Neuronal stem cell (in vitro differentiated cells): ENCODE measurements around the gene EFNA3. TPM values are rescaled to one million over a fixed set of nuclear protein-coding genes. Genes with fewer than 3 reads are reported as not detected.
A peak's percentile ranks its signal among the peaks of the same experiment; 100 is the strongest.

ENCODE experiments used
- DNase-seq: peaks from one replicate; pipeline ENCODE4 v3.0.0-alpha.2; 2013; ENCODE audit warnings: low spot score
- H2AFZ ChIP-seq: one replicate; pipeline ENCODE4 v1.6.1; 2013; ENCODE audit warnings: mild to moderate bottlenecking, low read length, inconsistent platforms
- H2AK5ac ChIP-seq: 2 replicates; pipeline ENCODE4 v1.6.1; 2013; ENCODE audit warnings: low read depth, mild to moderate bottlenecking, inconsistent platforms, low read length, moderate library complexity, mixed read lengths
- H2BK120ac ChIP-seq: 2 replicates; pipeline ENCODE4 v1.6.1; 2013; ENCODE audit warnings: low read depth, mild to moderate bottlenecking, inconsistent platforms, low read length, moderate library complexity, mixed read lengths
- H2BK12ac ChIP-seq: one replicate; pipeline ENCODE4 v1.6.1; 2013; ENCODE audit warnings: low read length, inconsistent platforms
- H2BK15ac ChIP-seq: 2 replicates; pipeline ENCODE4 v1.6.1; 2013; ENCODE audit warnings: mild to moderate bottlenecking, low read length, inconsistent platforms, mixed read lengths
- H2BK5ac ChIP-seq: one replicate; pipeline ENCODE4 v1.6.1; 2013; ENCODE audit warnings: inconsistent platforms, mild to moderate bottlenecking, low read length, moderate library complexity
- H3K14ac ChIP-seq: one replicate; pipeline ENCODE4 v1.6.1; 2013; ENCODE audit warnings: low read length, inconsistent platforms
- H3K18ac ChIP-seq: 2 replicates; pipeline ENCODE4 v1.6.1; 2013; ENCODE audit warnings: low read length, inconsistent platforms
- H3K23ac ChIP-seq: 2 replicates; pipeline ENCODE4 v1.6.1; 2013; ENCODE audit warnings: low read depth, mild to moderate bottlenecking, mixed read lengths, low read length, inconsistent platforms; ENCODE audit not compliant: poor library complexity
- H3K27ac ChIP-seq: replicated peaks from 3 replicates; pipeline ENCODE4 v1.5.1; 2013; ENCODE audit warnings: low read length, inconsistent platforms
- H3K27me3 ChIP-seq, 3 experiments: 2 replicates each; pipeline ENCODE4 v1.6.1; 2013; ENCODE audit warnings: low read length in 3 of 3, mild to moderate bottlenecking in 2 of 3, inconsistent platforms in 1 of 3, low read depth in 1 of 3, mixed read lengths in 1 of 3, moderate library complexity in 1 of 3; ENCODE audit not compliant: control insufficient read depth in 3 of 3, insufficient read depth in 3 of 3
- H3K36me3 ChIP-seq, 2 donors: replicated peaks in 1 of 2; 2 replicates each; pipeline ENCODE4 v1.6.1; 2013; ENCODE audit warnings: low read length in 2 of 2; ENCODE audit not compliant: control insufficient read depth in 2 of 2, insufficient read depth in 2 of 2
- H3K4ac ChIP-seq: 2 replicates; pipeline ENCODE4 v1.6.1; 2013; ENCODE audit warnings: inconsistent platforms, mild to moderate bottlenecking, low read length, moderate library complexity
- H3K4me1 ChIP-seq, 2 donors: 1 replicate in 1 of 2; 2 replicates in 1 of 2; pipeline ENCODE4 v1.6.1; 2013; ENCODE audit warnings: low read length in 2 of 2, low read depth in 1 of 2; ENCODE audit not compliant: control insufficient read depth in 2 of 2, insufficient read depth in 1 of 2
- H3K4me2 ChIP-seq: one replicate; pipeline ENCODE4 v1.6.1; 2013; ENCODE audit warnings: mild to moderate bottlenecking, low read length, inconsistent platforms; ENCODE audit not compliant: insufficient read depth, poor library complexity, severe bottlenecking
- H3K4me3 ChIP-seq, 2 donors: 2 replicates each; pipeline ENCODE4 v1.5.1; 2013; ENCODE audit warnings: low read length in 2 of 2, mild to moderate bottlenecking in 2 of 2, inconsistent platforms in 1 of 2, moderate library complexity in 1 of 2
- H3K79me1 ChIP-seq: one replicate; pipeline ENCODE4 v1.6.1; 2013; ENCODE audit warnings: low read depth, mild to moderate bottlenecking, inconsistent platforms, low read length, moderate library complexity
- H3K9ac ChIP-seq: one replicate; pipeline ENCODE4 v1.6.1; 2013; ENCODE audit warnings: mild to moderate bottlenecking, low read depth, low read length, inconsistent platforms; ENCODE audit not compliant: poor library complexity
- H3K9me3 ChIP-seq, 2 donors: replicated peaks in 1 of 2; 2 replicates each; pipeline versions ENCODE3 to v1.6.1; 2013; ENCODE audit warnings: low read length in 2 of 2, mild to moderate bottlenecking in 2 of 2, inconsistent platforms in 1 of 2, low read depth in 1 of 2, mixed read lengths in 1 of 2, moderate library complexity in 1 of 2; ENCODE audit not compliant: control insufficient read depth in 2 of 2, insufficient read depth in 1 of 2
- H4K8ac ChIP-seq: one replicate; pipeline ENCODE4 v1.6.1; 2013; ENCODE audit warnings: low read depth, mild to moderate bottlenecking, inconsistent platforms, low read length, moderate library complexity
- H4K91ac ChIP-seq: one replicate; pipeline ENCODE4 v1.6.1; 2013; ENCODE audit warnings: low read length, low read depth, mild to moderate bottlenecking, inconsistent platforms; ENCODE audit not compliant: poor library complexity
- WGBS, 2 donors: extraction: QIAGEN DNeasy Blood & Tissue Kit; methylation state at CpG; one replicate each; pipeline ENCODE4 v1.1.7; 2013; ENCODE audit warnings: missing lambda C conversion rate in 2 of 2, mixed read lengths in 1 of 2; ENCODE audit not compliant: insufficient read length in 2 of 2, insufficient replicate concordance in 1 of 2; ENCODE audit errors: extremely low coverage in 2 of 2; 5-methylcytosine and 5-hydroxymethylcytosine counted together
- polyA plus RNA-seq, 2 experiments: library from polyadenylated mRNA; stranded (reverse); fragments of 200-250 nt; gene quantifications; one replicate each; pipeline ENCODE4 v1.2.3, GENCODE V29; 2013

Gene EFNA3
- polyA plus RNA-seq (2013, experiment 1 of 2) = 15.2 TPM
- 14.6 TPM for polyA plus RNA-seq (2013, experiment 2 of 2)

- H3K27me3 ChIP-seq = peaks cover 30 to 46% (median 32%) of the 10 kb centered on the region in 3 experiments
- WGBS, 2 donors = no CpG with 5 or more reads among the region's 59 CpGs
- no peak within 1 kb of the TSS for H3K27ac ChIP-seq
Observed at GRCh38 chr1:155078469-155079209, at the start of gene EFNA3. TSS of gene EFNA3 (plus strand) at chr1:155078837. CDS start at chr1:155078942, 105 bp downstream.

GRCh38 chr1:155029513-155030242, 49.0 kb upstream of the EFNA3 start:
- Histone ChIP-seq H3K27me3 (no peaks in the 10 kb centered on the region), H3K36me3 (no peaks in the 10 kb centered on the region), H3K79me1 (no peaks in the 10 kb centered on the region), H3K4me3 (no peak overlapping the region), H3K23ac (peak overlapping the region; percentile 22), H3K4ac (no peak overlapping the region), H3K4me1 (no peaks in the 10 kb centered on the region), H2BK12ac (peak overlapping the region; percentile 63), H2AK5ac (peak overlapping the region; percentile 13), H3K18ac (peak overlapping the region; percentile 76), H2AFZ (no peak overlapping the region), H3K27ac (no peak overlapping the region), H3K9me3 (no peaks in the 10 kb centered on the region), H3K14ac (no peak overlapping the region), H2BK15ac (peak overlapping the region; percentile 19), H3K9ac (peak overlapping the region; percentile 44), H4K8ac (peak overlapping the region; percentile 43), H3K4me2 (no peak overlapping the region), H2BK5ac (no peak overlapping the region), H2BK120ac (no peak overlapping the region), H4K91ac (no peak overlapping the region)
- WGBS, 2 donors = no CpG with 5 or more reads among the region's 16 CpGs
- DNase-seq = no peak

More at GRCh38 chr1:155078469-155079209, at the start of gene EFNA3:
- Histone ChIP-seq H4K8ac (no peak within 1 kb of the TSS), H3K18ac (peak within 1 kb of the TSS; percentile 98), H3K4me1 (peaks cover 24 to 42% of the 10 kb centered on the region in 2 donors), H3K36me3 (no peaks in the 10 kb centered on the region), H3K4me3 (peak within 1 kb of the TSS; percentile 74 to 88), H2BK12ac (peak within 1 kb of the TSS; percentile 69), H2AFZ (peak within 1 kb of the TSS; percentile 80), H3K23ac (peak within 1 kb of the TSS; percentile 90), H3K4me2 (peak within 1 kb of the TSS; percentile 98), H2BK15ac (peak within 1 kb of the TSS; percentile 88), H4K91ac (no peak within 1 kb of the TSS), H3K9ac (peak within 1 kb of the TSS; percentile 93), H2AK5ac (peak within 1 kb of the TSS; percentile 86), H2BK5ac (peak within 1 kb of the TSS; percentile 56), H3K4ac (no peak within 1 kb of the TSS), H3K79me1 (no peaks in the 10 kb centered on the region), H3K9me3 (peaks cover 0 to 2% of the 10 kb centered on the region in 2 donors), H2BK120ac (peak within 1 kb of the TSS; percentile 23), H3K14ac (peak within 1 kb of the TSS; percentile 28)
- DNase-seq = peak; percentile 78

- no peaks in the 10 kb centered on the region for H3K79me1 ChIP-seq
- no peaks in the 10 kb centered on the region for H3K4me1 ChIP-seq
- peak overlapping the region; percentile 89 for H2BK15ac ChIP-seq
- H4K8ac ChIP-seq = peak overlapping the region; percentile 43
- WGBS, 2 donors = no CpG with 5 or more reads among the region's 15 CpGs
- no peak overlapping the region for H4K91ac ChIP-seq
- peak overlapping the region; percentile 22 for H3K23ac ChIP-seq
- H3K9ac ChIP-seq = no peak overlapping the region
- H3K4ac ChIP-seq = no peak overlapping the region
- H3K27ac ChIP-seq = no peak overlapping the region
- DNase-seq = no peak
- no peak overlapping the region for H2AK5ac ChIP-seq
- H3K9me3 ChIP-seq = no peaks in the 10 kb centered on the region
- H2BK5ac ChIP-seq = no peak overlapping the region
- no peak overlapping the region for H3K4me3 ChIP-seq
- H3K18ac ChIP-seq = no peak overlapping the region
- H3K4me2 ChIP-seq = no peak overlapping the region
- no peaks in the 10 kb centered on the region for H3K36me3 ChIP-seq
- no peak overlapping the region for H2BK120ac ChIP-seq
- H3K14ac ChIP-seq = no peak overlapping the region
- no peak overlapping the region for H2AFZ ChIP-seq
- no peaks in the 10 kb centered on the region for H3K27me3 ChIP-seq
- H2BK12ac ChIP-seq = peak overlapping the region; percentile 63
Observed at GRCh38 chr1:155030243-155030795, 48.3 kb upstream of the EFNA3 start.

- Histone ChIP-seq H2BK5ac (no peak overlapping the region), H2AK5ac (peak overlapping the region; percentile 70), H3K4me2 (no peak overlapping the region), H3K36me3 (no peaks in the 10 kb centered on the region), H3K18ac (no peak overlapping the region), H3K27ac (no peak overlapping the region), H2BK120ac (no peak overlapping the region), H4K91ac (no peak overlapping the region), H3K4ac (no peak overlapping the region), H3K79me1 (no peaks in the 10 kb centered on the region), H3K9me3 (no peaks in the 10 kb centered on the region), H4K8ac (peak overlapping the region; percentile 43), H3K14ac (peak overlapping the region; percentile 17), H3K9ac (no peak overlapping the region), H3K4me1 (no peaks in the 10 kb centered on the region), H3K23ac (no peak overlapping the region), H3K27me3 (no peaks in the 10 kb centered on the region), H3K4me3 (no peak overlapping the region), H2BK15ac (peak overlapping the region; percentile 89), H2AFZ (no peak overlapping the region), H2BK12ac (no peak overlapping the region)
- WGBS, 2 donors = no CpG with 5 or more reads among the region's 11 CpGs
- DNase-seq = no peak
Observed at GRCh38 chr1:155030899-155031298, 47.7 kb upstream of the EFNA3 start.
